ENCODE measurements around the gene MGAT3.
A peak's percentile ranks its signal among the peaks of the same experiment; 100 is the strongest.

MGAT3 gene

GRCh38 chr22:39491696-39492095, 34.9 kb downstream of the MGAT3 start:
- no peak for DNase-seq (ENCODE audit: low spot score)
- no peak for TF ChIP-seq CTCF (IDR thresholded peaks at IDR 0.05; ENCODE audit: borderline replicate concordance, control extremely low read depth, extremely low read depth, insufficient read depth, missing control alignments)
- in situ Hi-C loops (cut with MboI; ENCODE audit: low sequenced_read_pairs, unreplicated experiment), result no loop called here

- TF ChIP-seq CTCF (IDR thresholded peaks at IDR 0.05; ENCODE audit: borderline replicate concordance, control extremely low read depth, extremely low read depth, insufficient read depth, missing control alignments), result no peak
- in situ Hi-C loops (cut with MboI; ENCODE audit: low sequenced_read_pairs, unreplicated experiment), result no loop called here
Observed at GRCh38 chr22:39492186-39492585, 35.4 kb downstream of the MGAT3 start.

GRCh38 chr22:39493759-39494158, 36.9 kb downstream of the MGAT3 start:
- no peak for DNase-seq (ENCODE audit: low spot score)
- no peak for TF ChIP-seq CTCF (IDR thresholded peaks at IDR 0.05; ENCODE audit: borderline replicate concordance, control extremely low read depth, extremely low read depth, insufficient read depth, missing control alignments)
- in situ Hi-C loops (cut with MboI; ENCODE audit: low sequenced_read_pairs, unreplicated experiment), result no loop called here

More at GRCh38 chr22:39492186-39492585, 35.4 kb downstream of the MGAT3 start:
- no peak for DNase-seq (ENCODE audit: low spot score)

- in situ Hi-C loops (cut with MboI; ENCODE audit: low sequenced_read_pairs, unreplicated experiment), result no loop called here
- DNase-seq (ENCODE audit: low spot score), result no peak
- TF ChIP-seq CTCF (IDR thresholded peaks at IDR 0.05; ENCODE audit: borderline replicate concordance, control extremely low read depth, extremely low read depth, insufficient read depth, missing control alignments), result no peak
Observed at GRCh38 chr22:39494471-39495120, 37.8 kb downstream of the MGAT3 start.

GRCh38 chr22:39496131-39496838, 39.5 kb downstream of the MGAT3 start:
- peak; percentile 70 for TF ChIP-seq CTCF (IDR thresholded peaks at IDR 0.05; ENCODE audit: borderline replicate concordance, control extremely low read depth, extremely low read depth, insufficient read depth, missing control alignments)
- in situ Hi-C loops (cut with MboI; ENCODE audit: low sequenced_read_pairs, unreplicated experiment), result no loop called here
- DNase-seq (ENCODE audit: low spot score), result no peak

- no peak for DNase-seq (ENCODE audit: low spot score)
- in situ Hi-C loops (cut with MboI; ENCODE audit: low sequenced_read_pairs, unreplicated experiment), result no loop called here
- TF ChIP-seq CTCF (IDR thresholded peaks at IDR 0.05; ENCODE audit: borderline replicate concordance, control extremely low read depth, extremely low read depth, insufficient read depth, missing control alignments), result no peak
Observed at GRCh38 chr22:39497429-39497828, 40.6 kb downstream of the MGAT3 start.

Data from GM13976 (cell line).